ENCODE measurements around the gene EMP3.

- no peak for TF ChIP-seq CTCF (IDR thresholded peaks at IDR 0.05)
- TF ChIP-seq POLR2A (IDR thresholded peaks at IDR 0.05): no peak
Observed at GRCh38 chr19:48303367-48303766, 22.0 kb upstream of the EMP3 start.
